AG04449 (cell line): ENCODE data around the gene PCED1A.

Source experiments
- CTCF ChIA-PET: fragments of 350-600 bp; formaldehyde crosslinking; extraction: SDS; loops from one replicate; lab custom pipeline; 2021; ENCODE audit warnings: antibody characterized with exemption; lab: Yijun Ruan, JAX
- POLR2A ChIA-PET: fragments of 400-600, 350-600 bp; formaldehyde crosslinking; extraction: SDS; loops from one replicate; lab custom pipeline; 2020; ENCODE audit warnings: antibody characterized with exemption, inconsistent platforms; lab: Yijun Ruan, JAX
- DNase-seq: peaks from one replicate; pipeline ENCODE4 v3.0.0-alpha.2; 2010; ENCODE audit warnings: low read depth, low spot score
- H3K4me3 ChIP-seq: 2 replicates; pipeline ENCODE4 v1.5.1; 2011; ENCODE audit warnings: low read depth, mild to moderate bottlenecking, control low read depth, low read length
- CTCF ChIP-seq: IDR thresholded peaks from one replicate; pipeline ENCODE4 v1.5.1; 2011; ENCODE audit warnings: mild to moderate bottlenecking, moderate library complexity, low read length, control low read depth, inconsistent platforms; ENCODE audit not compliant: insufficient read depth; ENCODE audit errors: missing control alignments

PCED1A gene

GRCh38 chr20:2800521-2801285 is 39.8 kb downstream of the PCED1A start, which contains the start of gene CPXM1:
Gene CPXM1, minus strand, starts transcription at chr20:2800627. Its CDS starts 55 bp downstream, at chr20:2800572.
- H3K4me3 ChIP-seq = peak within 1 kb of the TSS; percentile 60
- POLR2A ChIA-PET = no interaction called here
- CTCF ChIA-PET = no interaction called here
- TF ChIP-seq CTCF = no peak
- no peak for DNase-seq

GRCh38 chr20:2799688-2800520 is 40.6 kb downstream of the PCED1A start:
- H3K4me3 ChIP-seq = peak overlapping the region; percentile 60
- ChIA-PET POLR2A (interaction anchor here (0.7 kb wide), 1 partner anchor 14 kb away, joined by 3 read pairs; no protein-coding TSS in a partner anchor), CTCF (interaction anchor here (0.9 kb wide), 1 partner anchor 47 kb away, joined by 3 read pairs; no protein-coding TSS in a partner anchor)
- no peak for TF ChIP-seq CTCF
- no peak for DNase-seq

- CTCF ChIA-PET = interaction anchor here (0.8 to 0.9 kb wide), 2 partner anchors 9 to 46 kb away, joined by 3 read pairs; no protein-coding TSS in a partner anchor
- POLR2A ChIA-PET = interaction anchor here (0.7 kb wide), 1 partner anchor 15 kb away, joined by 3 read pairs; no protein-coding TSS in a partner anchor
- no peak for TF ChIP-seq CTCF
- DNase-seq = no peak
- peak overlapping the region; percentile 60 for H3K4me3 ChIP-seq
Measured at GRCh38 chr20:2799271-2799670, 41.2 kb downstream of the PCED1A start.

- no peak for DNase-seq
- no peak overlapping the region for H3K4me3 ChIP-seq
- CTCF ChIA-PET = interaction anchor here (0.8 to 0.9 kb wide), 2 partner anchors 9 to 46 kb away, joined by 3 read pairs; no protein-coding TSS in a partner anchor
- POLR2A ChIA-PET = interaction anchor here (0.7 kb wide), 1 partner anchor 16 kb away, joined by 3 read pairs; no protein-coding TSS in a partner anchor
- TF ChIP-seq CTCF = no peak
Measured at GRCh38 chr20:2798814-2799213, 41.6 kb downstream of the PCED1A start.

- ChIA-PET POLR2A (no interaction called here), CTCF (no interaction called here)
- H3K4me3 ChIP-seq = no peak overlapping the region
- no peak for TF ChIP-seq CTCF
- no peak for DNase-seq
Measured at GRCh38 chr20:2798095-2798805, 42.2 kb downstream of the PCED1A start.
